ENCODE measurements around the gene RERE. TPM values are rescaled to one million over a fixed set of nuclear protein-coding genes. Genes with fewer than 3 reads are reported as not detected.

RERE gene
- total and polyA plus RNA-seq, 2 donors (not counting 3 experiments of a cell fraction or from before 2014, with no cell fraction given): 14.1 to 113 TPM

DNA sequence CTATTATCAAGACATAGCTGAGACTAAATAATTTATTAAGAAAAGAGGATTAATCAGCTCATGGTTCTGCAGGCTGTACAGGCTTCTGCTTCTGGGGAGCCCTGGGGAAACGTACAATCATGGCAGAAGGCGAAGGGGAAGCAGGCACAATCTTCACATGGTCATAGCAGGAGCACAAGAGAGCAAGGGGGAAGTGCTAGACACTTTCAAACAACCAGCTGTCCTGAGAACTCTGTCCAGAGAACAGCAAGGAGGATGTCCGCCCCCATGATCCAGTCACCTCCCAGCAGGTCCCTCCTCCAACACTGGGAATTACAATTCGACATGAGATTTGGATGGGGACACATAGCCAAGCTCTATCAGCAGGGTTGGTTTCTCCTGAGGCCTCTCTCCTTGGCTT, 509.8 kb downstream of the RERE start:
- Histone ChIP-seq H3K4me2 (ENCODE audit: insufficient read depth, low read length) (no peak overlapping the region), H4K20me1 (replicated peaks; ENCODE audit: control insufficient read depth, extremely low read depth, insufficient read depth, low read length) (no peaks in the 10 kb centered on the region), H2AFZ (ENCODE audit: low read depth, low read length) (no peak overlapping the region), H3K79me2 (ENCODE audit: control insufficient read depth, insufficient read depth, low read length) (no peaks in the 10 kb centered on the region), H3K4me3 (replicated peaks in 1 of 3; ENCODE audit: insufficient read depth in 1 of 3, low read depth in 1 of 3, low read length in 3 of 3) (no peak overlapping the region), H3K9me1 (replicated peaks; ENCODE audit: control insufficient read depth, extremely low read depth, insufficient read depth, low read length) (no peaks in the 10 kb centered on the region), H3K27ac (ENCODE audit: insufficient read depth, low read depth, low read length) (no peak overlapping the region), H3K4me1 (ENCODE audit: control insufficient read depth, extremely low read depth, insufficient read depth, low read length) (no peaks in the 10 kb centered on the region), H3K36me3 (ENCODE audit: control insufficient read depth in 2 of 2, extremely low read depth in 1 of 2, insufficient read depth in 2 of 2, low read length in 2 of 2) (no peaks in the 10 kb centered on the region), H3K27me3 (ENCODE audit: control insufficient read depth in 2 of 2, insufficient read depth in 2 of 2, low read length in 2 of 2) (no peaks in the 10 kb centered on the region), H3K9ac (replicated peaks; ENCODE audit: extremely low read depth, insufficient read depth, low read length) (no peak overlapping the region), H3K9me3 (replicated peaks; ENCODE audit: control insufficient read depth, insufficient read depth, low read length) (no peaks in the 10 kb centered on the region)
- dilution Hi-C loops (cut with MboI; ENCODE audit: extremely low pct_ligation_motif_present, low sequenced_read_pairs): no loop called here
- no peak for TF ChIP-seq FOS (IDR thresholded peaks at IDR 0.05; ENCODE audit: borderline replicate concordance, insufficient read depth, low read length)
- TF ChIP-seq, protein P1, sequence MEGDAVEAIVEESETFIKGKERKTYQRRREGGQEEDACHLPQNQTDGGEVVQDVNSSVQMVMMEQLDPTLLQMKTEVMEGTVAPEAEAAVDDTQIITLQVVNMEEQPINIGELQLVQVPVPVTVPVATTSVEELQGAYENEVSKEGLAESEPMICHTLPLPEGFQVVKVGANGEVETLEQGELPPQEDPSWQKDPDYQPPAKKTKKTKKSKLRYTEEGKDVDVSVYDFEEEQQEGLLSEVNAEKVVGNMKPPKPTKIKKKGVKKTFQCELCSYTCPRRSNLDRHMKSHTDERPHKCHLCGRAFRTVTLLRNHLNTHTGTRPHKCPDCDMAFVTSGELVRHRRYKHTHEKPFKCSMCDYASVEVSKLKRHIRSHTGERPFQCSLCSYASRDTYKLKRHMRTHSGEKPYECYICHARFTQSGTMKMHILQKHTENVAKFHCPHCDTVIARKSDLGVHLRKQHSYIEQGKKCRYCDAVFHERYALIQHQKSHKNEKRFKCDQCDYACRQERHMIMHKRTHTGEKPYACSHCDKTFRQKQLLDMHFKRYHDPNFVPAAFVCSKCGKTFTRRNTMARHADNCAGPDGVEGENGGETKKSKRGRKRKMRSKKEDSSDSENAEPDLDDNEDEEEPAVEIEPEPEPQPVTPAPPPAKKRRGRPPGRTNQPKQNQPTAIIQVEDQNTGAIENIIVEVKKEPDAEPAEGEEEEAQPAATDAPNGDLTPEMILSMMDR (IDR thresholded peaks at IDR 0.05; ENCODE audit: extremely low read depth in 1 of 2, insufficient read depth in 1 of 2, low read depth in 1 of 2, low read length in 2 of 2): no peak
- TF ChIP-seq POLR2AphosphoS5 (IDR thresholded peaks at IDR 0.05; ENCODE audit: insufficient read depth, low read depth, low read length): no peak
- TF ChIP-seq JUN (IDR thresholded peaks at IDR 0.05; ENCODE audit: borderline replicate concordance, insufficient read depth, insufficient read length, low read depth): no peak
- TF ChIP-seq POLR2A (IDR thresholded peaks at IDR 0.05; ENCODE audit: low read depth, low read length): no peak
- TF ChIP-seq EZH2 (IDR thresholded peaks at IDR 0.05; ENCODE audit: borderline replicate concordance, low read depth, low read length, severe bottlenecking): no peak
- TF ChIP-seq GATA2 (IDR thresholded peaks at IDR 0.05; ENCODE audit: insufficient read depth, insufficient read length, low read depth, low read length): no peak
- TF ChIP-seq, protein P2, sequence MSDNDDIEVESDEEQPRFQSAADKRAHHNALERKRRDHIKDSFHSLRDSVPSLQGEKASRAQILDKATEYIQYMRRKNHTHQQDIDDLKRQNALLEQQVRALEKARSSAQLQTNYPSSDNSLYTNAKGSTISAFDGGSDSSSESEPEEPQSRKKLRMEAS (IDR thresholded peaks at IDR 0.05; ENCODE audit: insufficient read depth, insufficient read length): no peak
- no peak for TF ChIP-seq MYC (IDR thresholded peaks at IDR 0.05; ENCODE audit: low read depth, low read length)
- no peak for DNase-seq (ENCODE audit: low read depth, low spot score)
- ChIA-PET POLR2A (no interaction called here), CTCF (interaction anchor here (1.7 to 1.9 kb wide), 3 partner anchors 12 to 292 kb away, joined by 4 to 11 read pairs (median 9); no protein-coding TSS in a partner anchor)
- no peak for FAIRE-seq
- BruUV-seq (replicated peaks): no TSS peak
- intact Hi-C loops (cut with micrococcal nuclease): no loop called here
